Ectodermal cell (in vitro differentiated cells): Measurements from ENCODE around the gene OTOF.
"Not testable (repeated sequence)": the region's sequence is repeated elsewhere in the genome, so short reads cannot be mapped to it uniquely, and the experiment has no call there.

Source experiments
- H3K27ac ChIP-seq: 2 replicates; pipeline ENCODE4 v1.7.0; 2013; ENCODE audit warnings: mild to moderate bottlenecking, low read depth, low read length; ENCODE audit not compliant: insufficient read depth, poor library complexity, severe bottlenecking
- H3K27me3 ChIP-seq: 2 replicates; pipeline ENCODE4 v1.7.0; 2013; ENCODE audit warnings: mild to moderate bottlenecking, low read length; ENCODE audit not compliant: insufficient read depth, control insufficient read depth, poor library complexity, severe bottlenecking
- H3K36me3 ChIP-seq: one replicate; pipeline ENCODE4 v1.7.0; 2013; ENCODE audit warnings: low read length; ENCODE audit not compliant: control insufficient read depth, insufficient read depth
- H3K4me1 ChIP-seq: one replicate; pipeline ENCODE4 v1.7.0; 2013; ENCODE audit warnings: low read length; ENCODE audit not compliant: control insufficient read depth, insufficient read depth
- H3K4me3 ChIP-seq: 2 replicates; pipeline ENCODE4 v1.7.0; 2013; ENCODE audit warnings: low read depth, low read length, control low read depth; ENCODE audit not compliant: insufficient read depth
- H3K9me3 ChIP-seq: 2 replicates; pipeline ENCODE4 v1.7.0; 2013; ENCODE audit warnings: mild to moderate bottlenecking, low read length, moderate library complexity; ENCODE audit not compliant: control insufficient read depth
- whole genome bisulfite sequencing, 2 experiments: methylation state at CpG; one replicate each; pipeline ENCODE4 v1.1.7; 2013; ENCODE audit warnings: missing lambda C conversion rate in 2 of 2; 5-methylcytosine and 5-hydroxymethylcytosine counted together

The OTOF gene

GRCh38 chr2:26473796-26474195 lies 4.1 kb downstream of the OTOF start:
- Histone ChIP-seq H3K27me3 (no peaks in the 10 kb centered on the region), H3K27ac (no peak overlapping the region), H3K4me1 (peaks cover 18% of the 10 kb centered on the region), H3K9me3 (no peaks in the 10 kb centered on the region), H3K4me3 (no peak overlapping the region), H3K36me3 (no peaks in the 10 kb centered on the region)
- 96% methylated on average over 9 of the region's 9 CpGs for WGBS, 2 experiments

GRCh38 chr2:26472821-26473655 lies 4.9 kb downstream of the OTOF start:
- Histone ChIP-seq H3K4me1 (peaks cover 18% of the 10 kb centered on the region), H3K4me3 (no peak overlapping the region), H3K36me3 (no peaks in the 10 kb centered on the region), H3K27me3 (no peaks in the 10 kb centered on the region), H3K27ac (no peak overlapping the region), H3K9me3 (no peaks in the 10 kb centered on the region)
- WGBS, 2 experiments, result 94 to 96% methylated on average over 34 of the region's 34 CpGs

GRCh38 chr2:26471766-26472706 lies 5.9 kb downstream of the OTOF start:
- Histone ChIP-seq H3K27me3 (no peaks in the 10 kb centered on the region), H3K36me3 (no peaks in the 10 kb centered on the region), H3K27ac (no peak overlapping the region), H3K9me3 (no peaks in the 10 kb centered on the region), H3K4me1 (peaks cover 9% of the 10 kb centered on the region), H3K4me3 (no peak overlapping the region)
- 90 to 93% methylated on average over 25 of the region's 25 CpGs for WGBS, 2 experiments

- no peak overlapping the region for H3K4me3 ChIP-seq
- H3K4me1 ChIP-seq, result peaks cover 5% of the 10 kb centered on the region
- WGBS, 2 experiments, result 78 to 85% methylated on average over 2 of the region's 2 CpGs
- no peaks in the 10 kb centered on the region for H3K36me3 ChIP-seq
- H3K27ac ChIP-seq, result no peak overlapping the region
- H3K9me3 ChIP-seq, result no peaks in the 10 kb centered on the region
- no peaks in the 10 kb centered on the region for H3K27me3 ChIP-seq
These were observed 6.6 kb downstream of the OTOF start for GRCh38 chr2:26471289-26471688.

- Histone ChIP-seq H3K4me1 (peaks cover 1% of the 10 kb centered on the region), H3K36me3 (no peaks in the 10 kb centered on the region), H3K4me3 (no peak overlapping the region), H3K27me3 (no peaks in the 10 kb centered on the region), H3K27ac (no peak overlapping the region), H3K9me3 (no peaks in the 10 kb centered on the region)
- 92 to 95% methylated on average over 9 of the region's 9 CpGs for WGBS, 2 experiments
These were observed 7.2 kb downstream of the OTOF start for GRCh38 chr2:26470601-26471260.

DNA sequence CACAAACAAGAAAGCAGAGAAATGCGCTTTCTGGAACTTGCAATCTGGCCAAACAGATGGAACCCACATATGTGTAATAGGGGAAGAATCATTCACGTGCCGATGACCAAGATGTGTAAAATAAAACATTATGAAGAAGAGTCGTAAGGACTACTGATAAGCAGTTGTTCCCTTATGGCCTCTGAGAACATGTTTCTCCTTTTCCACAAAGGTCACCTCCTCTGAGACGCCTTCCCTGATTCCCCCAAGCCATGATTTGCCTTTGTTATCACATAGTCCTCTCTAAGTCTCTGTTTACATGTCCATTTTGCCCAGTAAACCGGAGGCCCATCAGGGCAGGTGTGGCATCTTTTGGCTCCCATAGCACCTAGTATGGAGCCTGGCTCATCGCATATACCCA lies 8.0 kb downstream of the OTOF start:
- no peaks in the 10 kb centered on the region for H3K9me3 ChIP-seq
- H3K27ac ChIP-seq, result no peak overlapping the region
- H3K4me3 ChIP-seq, result no peak overlapping the region
- H3K36me3 ChIP-seq, result no peaks in the 10 kb centered on the region
- WGBS, 2 experiments, result 93 to 94% methylated on average over 7 of the region's 7 CpGs
- H3K27me3 ChIP-seq, result no peaks in the 10 kb centered on the region
- H3K4me1 ChIP-seq, result no peaks in the 10 kb centered on the region

GRCh38 chr2:26469092-26469710 lies 8.7 kb downstream of the OTOF start:
- Histone ChIP-seq H3K4me1 (no peaks in the 10 kb centered on the region), H3K36me3 (no peaks in the 10 kb centered on the region), H3K9me3 (no peaks in the 10 kb centered on the region), H3K27me3 (no peaks in the 10 kb centered on the region), H3K27ac (no peak overlapping the region), H3K4me3 (no peak overlapping the region)
- 28% methylated on average over 5 of the region's 5 CpGs for WGBS, 2 experiments

- WGBS, 2 experiments, result 91 to 94% methylated on average over 1 of the region's 1 CpG
- H3K4me1 ChIP-seq, H3K4me3 ChIP-seq, H3K27ac ChIP-seq, H3K27me3 ChIP-seq, H3K36me3 ChIP-seq, H3K9me3 ChIP-seq: not testable (repeated sequence)
These were observed 9.4 kb downstream of the OTOF start for GRCh38 chr2:26468544-26468943.

- Histone ChIP-seq H3K36me3 (no peaks in the 10 kb centered on the region), H3K4me1 (peaks cover 16% of the 10 kb centered on the region), H3K9me3 (no peaks in the 10 kb centered on the region), H3K27ac (no peak overlapping the region), H3K27me3 (no peaks in the 10 kb centered on the region), H3K4me3 (no peak overlapping the region)
- WGBS, 2 experiments, result 91 to 94% methylated on average over 22 of the region's 22 CpGs
These were observed 11.1 kb downstream of the OTOF start for GRCh38 chr2:26466662-26467310.
